DND-41 (cell line): ENCODE data around the gene WDR90.

Experiments
- ATAC-seq: fragments of 200-7000 bp; cut with Tn5 transposase; 3 replicates; pipeline ENCODE4 v1.9.1; 2021; ENCODE audit warnings: low read depth; ENCODE audit not compliant: insufficient read depth
- DNase-seq: peaks from one replicate; pipeline ENCODE4 v3.0.0-alpha.2; 2020
- H2AFZ ChIP-seq: 2 replicates; pipeline ENCODE4 v1.6.0; 2012; ENCODE audit warnings: low read depth, low read length
- H3K27ac ChIP-seq: 2 replicates; pipeline ENCODE4 v1.5.1; 2012; ENCODE audit warnings: low read length, inconsistent platforms
- H3K27me3 ChIP-seq: fragments of 200-600 bp; sonication (generic); 2 replicates; pipeline ENCODE4 v1.6.0; 2012; ENCODE audit warnings: low read length, mild to moderate bottlenecking, inconsistent platforms; ENCODE audit not compliant: insufficient read depth, poor library complexity
- H3K36me3 ChIP-seq: 2 replicates; pipeline ENCODE4 v1.5.1; 2012; ENCODE audit warnings: low read length, inconsistent platforms; ENCODE audit not compliant: insufficient read depth
- H3K4me1 ChIP-seq: 2 replicates; pipeline ENCODE4 v1.5.1; 2012; ENCODE audit warnings: mild to moderate bottlenecking, low read length; ENCODE audit not compliant: insufficient read depth
- H3K4me2 ChIP-seq: 2 replicates; pipeline ENCODE4 v1.6.0; 2012; ENCODE audit warnings: mild to moderate bottlenecking, moderate library complexity, low read length, inconsistent platforms; ENCODE audit not compliant: insufficient read depth
- H3K4me3 ChIP-seq, 2 experiments: fragments of 200-600 bp in 1 of 2; shearing (Covaris generic) in 1 of 2; 2 replicates each; pipeline ENCODE4 v1.5.1; 2012 to 2016; ENCODE audit warnings: inconsistent platforms in 2 of 2, low read length in 2 of 2, mild to moderate bottlenecking in 2 of 2, low read depth in 1 of 2, moderate library complexity in 1 of 2
- H3K79me2 ChIP-seq: 2 replicates; pipeline ENCODE4 v1.6.0; 2012; ENCODE audit warnings: low read length, inconsistent platforms; ENCODE audit not compliant: insufficient read depth
- H3K9ac ChIP-seq: 2 replicates; pipeline ENCODE4 v1.6.0; 2012; ENCODE audit warnings: low read depth, mild to moderate bottlenecking, inconsistent platforms, low read length, moderate library complexity
- H3K9me3 ChIP-seq: 2 replicates; pipeline ENCODE4 v1.5.1; 2012; ENCODE audit warnings: low read length, moderate library complexity, mild to moderate bottlenecking, inconsistent platforms; ENCODE audit not compliant: insufficient read depth, severe bottlenecking
- H4K20me1 ChIP-seq: 2 replicates; pipeline ENCODE4 v1.6.0; 2012; ENCODE audit warnings: low read length; ENCODE audit not compliant: insufficient read depth
- CTCF ChIP-seq: IDR thresholded peaks from 2 replicates; pipeline ENCODE4 v1.5.1; 2012; ENCODE audit warnings: borderline replicate concordance, low read length, moderate library complexity, mild to moderate bottlenecking; ENCODE audit not compliant: poor library complexity, severe bottlenecking; ENCODE audit errors: extremely low read depth
- EZH2 ChIP-seq: IDR thresholded peaks from 3 replicates; pipeline ENCODE4 v1.6.1; 2012; ENCODE audit warnings: borderline replicate concordance, low read depth, mild to moderate bottlenecking, moderate library complexity, low read length, inconsistent platforms; ENCODE audit not compliant: severe bottlenecking

The WDR90 gene

GRCh38 chr16:620700-621525, 28.3 kb upstream of the WDR90 start:
- ATAC-seq, result no peak
- no peak overlapping the region for H3K9ac ChIP-seq

DNA sequence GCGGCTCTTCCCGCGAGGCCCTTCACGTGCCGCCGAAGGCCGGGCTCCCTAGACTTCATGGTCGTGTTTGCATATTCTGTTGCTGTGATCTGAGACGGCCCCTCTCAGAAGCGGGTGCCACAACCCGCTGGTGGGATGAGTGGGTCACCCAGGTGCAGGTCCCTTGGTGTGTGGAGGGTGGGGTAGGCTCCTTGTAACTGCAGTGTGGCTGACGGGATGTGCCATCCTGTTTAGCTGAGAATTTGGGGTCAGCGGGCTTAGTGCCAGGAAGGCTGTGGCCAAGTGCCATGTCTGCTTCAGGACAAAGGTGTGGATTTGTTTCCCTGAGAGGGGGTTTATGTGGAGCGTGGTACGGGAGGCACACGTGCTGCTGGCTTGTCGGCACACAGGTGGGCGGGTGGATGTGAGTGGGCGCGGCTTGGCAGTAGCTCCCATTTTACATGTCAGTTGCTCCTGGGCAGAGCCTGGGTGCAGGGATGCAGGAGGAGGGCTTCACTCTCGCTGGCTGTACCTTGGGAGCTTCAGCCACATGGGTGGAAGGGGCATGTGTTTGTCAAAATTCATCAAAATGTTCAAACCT, 27.5 kb upstream of the WDR90 start:
- H4K20me1 ChIP-seq, result peaks cover 39% of the 10 kb centered on the region
- H3K9ac ChIP-seq, result no peak overlapping the region
- TF ChIP-seq CTCF (no peak), EZH2 (no peak)
- peaks cover 13% of the 10 kb centered on the region for H3K36me3 ChIP-seq
- H3K27ac ChIP-seq, result no peak overlapping the region
- ATAC-seq (no peak), DNase-seq (no peak)
- peaks cover 14% of the 10 kb centered on the region for H3K79me2 ChIP-seq
- H3K27me3 ChIP-seq, result no peaks in the 10 kb centered on the region
- H3K4me2 ChIP-seq, result no peak overlapping the region
- no peak overlapping the region for H2AFZ ChIP-seq
- no peak overlapping the region for H3K4me3 ChIP-seq
- H3K4me1 ChIP-seq, result no peaks in the 10 kb centered on the region
- no peaks in the 10 kb centered on the region for H3K9me3 ChIP-seq

More at GRCh38 chr16:620700-621525, 28.3 kb upstream of the WDR90 start:
- no peak for TF ChIP-seq CTCF
- TF ChIP-seq EZH2, result no peak
- Histone ChIP-seq H3K9me3 (no peaks in the 10 kb centered on the region), H3K79me2 (peaks cover 14% of the 10 kb centered on the region), H3K27me3 (no peaks in the 10 kb centered on the region), H3K4me3 (no peak overlapping the region), H4K20me1 (peaks cover 40% of the 10 kb centered on the region), H3K4me2 (no peak overlapping the region), H2AFZ (no peak overlapping the region), H3K4me1 (no peaks in the 10 kb centered on the region), H3K27ac (no peak overlapping the region), H3K36me3 (peaks cover 8% of the 10 kb centered on the region)
- no peak for DNase-seq

GRCh38 chr16:622920-623280, 26.3 kb upstream of the WDR90 start:
- ATAC-seq, result no peak
- H3K4me2 ChIP-seq, result no peak overlapping the region
- H3K27ac ChIP-seq, result no peak overlapping the region
- H3K9me3 ChIP-seq, result no peaks in the 10 kb centered on the region
- H3K4me1 ChIP-seq, result no peaks in the 10 kb centered on the region
- H4K20me1 ChIP-seq, result peaks cover 35% of the 10 kb centered on the region
- H3K36me3 ChIP-seq, result peaks cover 21% of the 10 kb centered on the region
- H3K79me2 ChIP-seq, result peaks cover 9% of the 10 kb centered on the region
- H3K4me3 ChIP-seq, result no peak overlapping the region
- TF ChIP-seq EZH2 (no peak), CTCF (no peak)
- no peaks in the 10 kb centered on the region for H3K27me3 ChIP-seq
- no peak overlapping the region for H2AFZ ChIP-seq
- H3K9ac ChIP-seq, result no peak overlapping the region
- no peak for DNase-seq
